AG09319 (cell line): ENCODE data around the gene CTDP1.
"Not testable (repeated sequence)": the region's sequence is repeated elsewhere in the genome, so short reads cannot be mapped to it uniquely, and the experiment has no call there.

Experiments
- DNase-seq: peaks from one replicate; pipeline ENCODE4 v3.0.0-alpha.2; 2010; ENCODE audit warnings: low read depth; ENCODE audit errors: extremely low read depth
- CTCF ChIP-seq: IDR thresholded peaks from 2 replicates; pipeline ENCODE4 v1.5.1; 2011; ENCODE audit warnings: low read depth, mild to moderate bottlenecking, inconsistent platforms, low read length, moderate library complexity

CTDP1 gene

DNA sequence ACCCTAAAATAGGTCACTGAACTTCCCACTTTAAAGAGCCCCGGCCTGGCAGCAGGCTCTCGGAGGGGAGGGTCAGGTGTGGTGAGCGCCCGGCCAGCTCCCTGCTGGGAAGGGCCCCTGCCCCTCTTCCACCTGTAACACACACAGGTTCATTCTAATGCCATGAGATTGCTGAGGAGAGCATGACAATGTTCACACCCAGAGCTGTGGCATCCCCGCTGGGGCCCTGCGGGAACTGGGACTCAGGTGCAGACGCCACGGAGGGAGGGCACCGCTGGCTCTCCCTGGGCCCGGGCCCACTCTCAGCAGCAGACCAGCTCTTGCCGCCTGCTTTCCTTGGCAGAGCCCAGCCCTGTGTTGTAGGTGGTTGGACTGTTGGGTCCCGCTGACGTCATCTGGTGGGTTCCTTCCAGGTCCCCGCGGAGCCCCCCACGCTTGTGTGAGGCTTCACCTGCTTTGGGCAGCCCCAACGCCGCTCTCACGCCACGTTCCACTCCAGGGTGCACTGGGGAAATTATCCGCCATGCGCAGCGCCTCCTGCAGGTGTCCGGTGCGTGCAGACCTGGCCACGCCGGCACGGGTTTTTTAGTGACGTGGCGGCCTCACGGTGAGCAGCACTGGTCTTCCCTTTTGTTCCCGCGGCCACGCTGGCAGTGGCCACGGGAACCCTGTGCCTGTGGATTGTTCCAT lies 67.7 kb downstream of the CTDP1 start:
- no peak for TF ChIP-seq CTCF
- no peak for DNase-seq

GRCh38 chr18:79748321-79749180 lies 68.9 kb downstream of the CTDP1 start:
- TF ChIP-seq CTCF = no peak
- no peak for DNase-seq

- TF ChIP-seq CTCF = no peak
- DNase-seq = no peak
Observed at GRCh38 chr18:79749251-79750191, 69.9 kb downstream of the CTDP1 start.

GRCh38 chr18:79750980-79751571 lies 71.5 kb downstream of the CTDP1 start:
- DNase-seq = no peak
- no peak for TF ChIP-seq CTCF

- not testable (repeated sequence) for DNase-seq
Observed at GRCh38 chr18:79751918-79752578, 72.4 kb downstream of the CTDP1 start.

- not testable (repeated sequence) for DNase-seq
Observed at GRCh38 chr18:79752946-79753345, 73.3 kb downstream of the CTDP1 start.

- TF ChIP-seq CTCF = no peak
- DNase-seq = no peak
Observed at GRCh38 chr18:79753391-79753851, 73.8 kb downstream of the CTDP1 start.
